ENCODE data around the gene REG3A. TPM values are rescaled to one million over a fixed set of nuclear protein-coding genes. Genes with fewer than 3 reads are reported as not detected.
A peak's percentile ranks its signal among the peaks of the same experiment; 100 is the strongest.

Gene REG3A
- total and polyA plus RNA-seq, 5 donors, result 0.41 to 1.9 TPM; not detected in 3

DNA sequence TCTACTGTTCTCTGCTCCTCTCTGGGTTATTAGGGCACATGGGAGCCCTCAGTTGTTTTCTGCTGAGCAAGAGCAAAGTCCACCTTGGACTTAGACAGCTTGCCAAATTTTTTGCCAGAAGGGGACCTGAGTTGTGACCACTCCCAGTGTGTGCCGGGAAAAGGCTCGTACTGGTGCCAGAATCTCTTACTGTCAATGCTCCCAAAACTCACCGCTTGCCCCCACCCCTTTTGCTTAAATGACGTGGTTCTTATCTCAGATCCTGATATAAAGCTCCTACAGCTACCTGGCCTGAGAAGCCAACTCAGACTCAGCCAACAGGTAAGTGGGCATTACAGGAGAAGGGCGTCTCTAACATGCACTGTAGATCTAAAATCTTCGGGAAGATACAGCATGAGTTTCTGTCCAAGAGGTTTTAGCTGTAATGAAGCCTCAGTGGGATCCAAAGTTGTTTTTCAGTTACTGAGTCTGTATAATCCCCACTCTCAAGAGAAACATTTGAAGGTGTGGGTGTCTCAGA is 39.3 kb downstream of the REG3A start, which contains the start of gene REG1A:
REG1A (plus strand) TSS at position 295 of the 520 bp plus-strand sequence. CDS start 374 bp downstream, outside the sequence.
- Histone ChIP-seq H3K27ac (ENCODE audit: low read length) (no peak within 1 kb of the TSS), H3K27me3 (ENCODE audit: control insufficient read depth, insufficient read depth) (no peaks in the 10 kb centered on the region), H3K9me3 (ENCODE audit: control insufficient read depth, low read length) (no peaks in the 10 kb centered on the region), H3K4me1 (ENCODE audit: control insufficient read depth, insufficient read depth, low read length) (no peaks in the 10 kb centered on the region), H3K4me3 (ENCODE audit: low read length) (no peak within 1 kb of the TSS)
- ATAC-seq (no peak), DNase-seq (no peak)
- 63% methylated on average over 6 of the region's 6 CpGs for WGBS
- intact Hi-C loops (cut with DNase I), result no loop called here

DNA sequence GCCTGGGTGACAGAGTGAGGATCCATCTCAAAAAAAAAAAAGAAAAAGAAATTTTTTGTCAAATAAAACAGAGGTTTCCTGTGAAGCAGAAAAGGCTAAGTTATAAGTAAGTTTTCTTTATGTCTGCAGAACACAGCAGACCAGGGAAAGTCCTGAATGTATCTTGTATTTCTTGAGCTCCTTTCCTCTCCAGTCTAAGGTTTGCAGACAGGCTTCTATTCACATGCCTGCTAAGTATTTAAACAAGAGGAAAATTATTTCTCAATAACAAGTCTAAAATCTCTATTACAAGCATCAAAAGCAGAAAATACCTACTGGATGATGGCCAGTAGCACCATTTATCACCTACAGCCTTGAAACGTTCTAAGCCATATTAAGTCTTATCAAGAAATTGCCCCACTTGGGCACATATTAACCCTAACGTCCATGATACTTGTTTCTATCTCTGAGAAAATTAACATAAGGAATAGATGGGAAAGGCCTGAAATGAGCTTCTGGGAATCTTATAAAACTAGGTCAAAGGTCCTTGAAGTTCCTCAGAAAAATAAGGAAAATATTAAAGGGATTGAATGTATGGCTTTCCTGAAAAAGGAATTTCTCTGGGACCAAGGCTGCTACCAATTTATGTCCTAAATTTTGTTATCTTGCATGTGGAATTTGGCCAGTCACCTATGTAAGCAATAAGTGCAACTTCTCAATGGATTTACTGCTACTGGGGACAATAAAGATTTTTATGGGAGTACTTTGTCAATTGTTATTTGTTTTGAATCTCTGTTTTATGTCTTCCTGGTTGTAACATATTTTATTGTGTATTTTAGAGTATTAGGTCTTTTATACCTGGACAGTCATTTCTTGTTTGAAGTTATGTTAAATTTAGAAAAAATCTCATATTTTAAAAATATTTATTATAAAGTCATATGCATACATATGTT is 42.3 kb downstream of the REG3A start:
- Histone ChIP-seq H3K4me1 (ENCODE audit: control insufficient read depth, insufficient read depth, low read length) (no peaks in the 10 kb centered on the region), H3K9me3 (ENCODE audit: control insufficient read depth, low read length) (no peaks in the 10 kb centered on the region), H3K27me3 (ENCODE audit: control insufficient read depth, insufficient read depth) (no peaks in the 10 kb centered on the region), H3K4me3 (ENCODE audit: low read length) (no peak overlapping the region), H3K27ac (ENCODE audit: low read length) (no peak overlapping the region)
- intact Hi-C loops (cut with DNase I), result no loop called here
- ATAC-seq (no peak), DNase-seq (no peak)
- WGBS, result 49% methylated on average over 2 of the region's 2 CpGs

DNA sequence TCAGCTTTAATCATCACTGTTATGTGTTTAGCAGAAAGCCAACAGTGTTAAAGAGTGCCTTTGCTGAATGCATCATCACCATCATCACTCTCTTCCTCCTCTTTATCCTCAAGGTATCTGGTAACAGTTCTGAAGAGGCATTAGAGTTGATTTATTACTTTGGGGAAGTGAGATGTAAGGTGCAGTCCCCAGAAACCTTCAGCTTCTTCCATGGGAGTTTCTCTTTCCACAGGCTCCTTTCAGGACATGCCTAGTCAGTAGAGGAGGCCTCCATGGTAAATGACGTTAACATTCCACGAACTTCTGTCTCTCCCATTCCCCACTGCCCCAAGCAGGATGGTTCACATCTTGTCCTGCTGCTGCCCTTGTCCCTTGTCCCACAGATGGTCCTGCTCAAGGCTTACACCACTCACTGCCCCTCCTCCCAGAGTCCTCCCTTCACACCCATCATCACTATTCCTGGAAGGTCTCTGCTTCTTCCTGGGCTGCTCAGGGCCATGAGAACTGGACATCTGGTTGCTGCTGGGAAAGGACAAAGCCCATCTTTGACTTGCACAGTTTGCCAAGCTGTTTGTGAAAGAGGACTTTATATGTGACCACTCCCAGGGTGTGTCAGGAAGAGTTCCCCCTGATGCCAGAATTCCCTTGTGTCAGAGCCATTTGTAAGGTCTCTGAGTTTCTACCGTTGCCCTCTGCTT is 44.6 kb downstream of the REG3A start:
- WGBS, result 58% methylated on average over 3 of the region's 3 CpGs
- intact Hi-C loops (cut with DNase I), result loop anchor here in 1 of 4 donors (1.0 kb wide), 1 partner anchor 11 kb away; no protein-coding TSS in a partner anchor
- DNase-seq, result no peak
- H3K4me3 ChIP-seq (ENCODE audit: low read length), result no peak overlapping the region
- no peak overlapping the region for H3K27ac ChIP-seq (ENCODE audit: low read length)
- peak in 1 of 2 donors; percentile 31 for ATAC-seq
- no peaks in the 10 kb centered on the region for H3K27me3 ChIP-seq (ENCODE audit: control insufficient read depth, insufficient read depth)
- H3K4me1 ChIP-seq (ENCODE audit: control insufficient read depth, insufficient read depth, low read length), result no peaks in the 10 kb centered on the region
- H3K9me3 ChIP-seq (ENCODE audit: control insufficient read depth, low read length), result no peaks in the 10 kb centered on the region

DNA sequence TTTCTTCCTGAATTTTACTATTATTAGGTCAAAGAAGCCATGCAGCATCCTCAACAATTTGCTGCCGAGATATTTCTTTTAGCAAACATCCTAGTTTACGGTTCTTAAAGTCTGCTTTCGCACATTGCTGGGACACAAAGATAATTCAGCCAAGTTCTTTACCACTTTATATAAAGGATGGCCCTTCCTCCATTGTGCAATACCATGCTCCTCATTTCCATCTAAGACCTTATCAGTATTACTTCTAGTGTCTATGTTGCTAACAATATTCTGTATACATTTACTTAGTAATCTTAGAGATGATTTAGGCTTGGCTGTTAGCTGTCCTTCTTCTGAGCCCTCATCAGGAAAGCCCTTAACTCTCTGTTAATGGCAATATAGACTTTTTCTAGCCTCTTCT is 47.3 kb downstream of the REG3A start:
- no peak for ATAC-seq
- H3K9me3 ChIP-seq (ENCODE audit: control insufficient read depth, low read length), result no peaks in the 10 kb centered on the region
- intact Hi-C loops (cut with DNase I), result no loop called here
- 92% methylated on average over 3 of the region's 3 CpGs for WGBS
- H3K4me3 ChIP-seq (ENCODE audit: low read length), result no peak overlapping the region
- H3K4me1 ChIP-seq (ENCODE audit: control insufficient read depth, insufficient read depth, low read length), result no peaks in the 10 kb centered on the region
- H3K27ac ChIP-seq (ENCODE audit: low read length), result no peak overlapping the region
- no peak for DNase-seq
- H3K27me3 ChIP-seq (ENCODE audit: control insufficient read depth, insufficient read depth), result no peaks in the 10 kb centered on the region

Other genes starting within 250 kb of the REG3A start
- gene REG3G, start 134.1 kb downstream of the REG3A start, total RNA-seq, result not detected
- not detected for gene REG3G, start 134.1 kb downstream of the REG3A start, polyA plus RNA-seq
- not detected for gene REG1B, start 71.8 kb downstream of the REG3A start, total RNA-seq
- 0.20 TPM for gene REG1B, start 71.8 kb downstream of the REG3A start, polyA plus RNA-seq
- 1 to 10 TPM in 1 of 4 donors, not detected in 3; 1.4 TPM for gene REG1A, start 39.3 kb downstream of the REG3A start, total RNA-seq
- gene REG1A, start 39.3 kb downstream of the REG3A start, polyA plus RNA-seq, result 1.7 TPM

All from right cardiac atrium (tissue), 5 donors.